ENCODE data around the gene ACTN4. TPM values are rescaled to one million over a fixed set of nuclear protein-coding genes. Genes with fewer than 3 reads are reported as not detected.
A peak's percentile ranks its signal among the peaks of the same experiment; 100 is the strongest.

The ACTN4 gene
- total and polyA plus RNA-seq, 2 donors (not counting 3 experiments of a cell fraction or from before 2014, with no cell fraction given) = 313 to 748 TPM

DNA sequence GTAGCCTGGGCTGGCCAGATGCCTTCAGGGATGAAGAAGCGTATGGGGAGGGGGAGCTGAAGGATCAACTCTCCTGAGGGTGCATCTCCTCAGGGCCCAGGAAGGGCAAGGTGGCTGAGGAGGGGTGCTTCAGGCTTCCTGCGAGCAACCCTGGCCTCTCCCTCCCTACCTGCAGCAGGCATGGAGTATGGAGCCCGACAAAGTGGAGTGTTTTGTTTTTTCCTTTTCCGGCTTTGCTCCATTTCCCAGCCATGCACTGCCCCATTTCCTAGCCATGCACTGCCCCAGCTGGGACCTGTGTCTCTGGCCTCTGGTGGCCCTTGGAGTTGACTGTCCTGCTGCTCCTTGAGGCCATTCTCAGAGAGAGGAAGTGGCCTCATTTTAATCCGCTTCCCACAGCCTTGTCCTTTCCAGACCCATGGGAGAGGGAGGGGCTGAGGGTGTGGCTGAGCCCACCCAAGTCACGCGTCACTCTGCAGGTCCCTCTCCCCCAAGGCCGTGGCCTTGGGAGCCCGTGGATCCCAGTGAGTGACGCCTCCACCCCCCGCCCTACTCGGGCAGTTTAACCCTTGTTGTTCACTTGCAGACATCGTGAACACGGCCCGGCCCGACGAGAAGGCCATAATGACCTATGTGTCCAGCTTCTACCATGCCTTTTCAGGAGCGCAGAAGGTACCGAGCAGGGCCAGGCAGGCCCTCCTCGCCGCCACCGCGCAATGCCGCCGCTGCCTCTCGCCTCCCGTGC is 62.4 kb downstream of the ACTN4 start:
- H3K27ac ChIP-seq (ENCODE audit: insufficient read depth, low read depth, low read length) = no peak overlapping the region
- intact Hi-C loops (cut with micrococcal nuclease) = loop anchor here (10.0 kb wide), 1 partner anchor 305 kb away; the partner anchor contains the start of gene FAM98C
- BruUV-seq (replicated peaks) = no TSS peak

GRCh38 chr19:38710416-38710702 is 62.9 kb downstream of the ACTN4 start:
- Histone ChIP-seq H2AFZ (ENCODE audit: low read depth, low read length) (no peak overlapping the region), H3K9ac (replicated peaks; ENCODE audit: extremely low read depth, insufficient read depth, low read length) (no peak overlapping the region), H3K27me3 (ENCODE audit: control insufficient read depth in 2 of 2, insufficient read depth in 2 of 2, low read length in 2 of 2) (no peaks in the 10 kb centered on the region), H3K4me3 (replicated peaks in 1 of 3; ENCODE audit: insufficient read depth in 1 of 3, low read depth in 1 of 3, low read length in 3 of 3) (no peak overlapping the region), H3K79me2 (ENCODE audit: control insufficient read depth, insufficient read depth, low read length) (peaks cover 21% of the 10 kb centered on the region), H3K4me1 (ENCODE audit: control insufficient read depth, extremely low read depth, insufficient read depth, low read length) (peaks cover 30% of the 10 kb centered on the region), H3K27ac (ENCODE audit: insufficient read depth, low read depth, low read length) (no peak overlapping the region), H3K36me3 (ENCODE audit: control insufficient read depth in 2 of 2, extremely low read depth in 1 of 2, insufficient read depth in 2 of 2, low read length in 2 of 2) (peaks cover 36 to 77% of the 10 kb centered on the region in 2 experiments), H3K9me3 (replicated peaks; ENCODE audit: control insufficient read depth, insufficient read depth, low read length) (no peaks in the 10 kb centered on the region), H3K4me2 (ENCODE audit: insufficient read depth, low read length) (no peak overlapping the region), H3K9me1 (replicated peaks; ENCODE audit: control insufficient read depth, extremely low read depth, insufficient read depth, low read length) (no peaks in the 10 kb centered on the region), H4K20me1 (replicated peaks; ENCODE audit: control insufficient read depth, extremely low read depth, insufficient read depth, low read length) (no peaks in the 10 kb centered on the region)
- BruUV-seq (replicated peaks) = no TSS peak
- POLR2A ChIA-PET = no interaction called here
- dilution Hi-C loops (cut with MboI; ENCODE audit: extremely low pct_ligation_motif_present, low sequenced_read_pairs) (no loop called here), intact Hi-C loops (cut with micrococcal nuclease) (no loop called here)
- CTCF ChIA-PET = interaction anchor here (1.4 kb wide), 1 partner anchor 17 kb away, joined by 3 read pairs; no protein-coding TSS in a partner anchor
- TF ChIP-seq POLR2AphosphoS5 (IDR thresholded peaks at IDR 0.05; ENCODE audit: insufficient read depth, low read depth, low read length) (no peak), MYC (IDR thresholded peaks at IDR 0.05; ENCODE audit: low read depth, low read length) (no peak), POLR2A (IDR thresholded peaks at IDR 0.05; ENCODE audit: low read depth, low read length) (peak; percentile 16), GATA2 (IDR thresholded peaks at IDR 0.05; ENCODE audit: insufficient read depth, insufficient read length, low read depth, low read length) (no peak), EZH2 (IDR thresholded peaks at IDR 0.05; ENCODE audit: borderline replicate concordance, low read depth, low read length, severe bottlenecking) (no peak)
- TF ChIP-seq, protein P1, sequence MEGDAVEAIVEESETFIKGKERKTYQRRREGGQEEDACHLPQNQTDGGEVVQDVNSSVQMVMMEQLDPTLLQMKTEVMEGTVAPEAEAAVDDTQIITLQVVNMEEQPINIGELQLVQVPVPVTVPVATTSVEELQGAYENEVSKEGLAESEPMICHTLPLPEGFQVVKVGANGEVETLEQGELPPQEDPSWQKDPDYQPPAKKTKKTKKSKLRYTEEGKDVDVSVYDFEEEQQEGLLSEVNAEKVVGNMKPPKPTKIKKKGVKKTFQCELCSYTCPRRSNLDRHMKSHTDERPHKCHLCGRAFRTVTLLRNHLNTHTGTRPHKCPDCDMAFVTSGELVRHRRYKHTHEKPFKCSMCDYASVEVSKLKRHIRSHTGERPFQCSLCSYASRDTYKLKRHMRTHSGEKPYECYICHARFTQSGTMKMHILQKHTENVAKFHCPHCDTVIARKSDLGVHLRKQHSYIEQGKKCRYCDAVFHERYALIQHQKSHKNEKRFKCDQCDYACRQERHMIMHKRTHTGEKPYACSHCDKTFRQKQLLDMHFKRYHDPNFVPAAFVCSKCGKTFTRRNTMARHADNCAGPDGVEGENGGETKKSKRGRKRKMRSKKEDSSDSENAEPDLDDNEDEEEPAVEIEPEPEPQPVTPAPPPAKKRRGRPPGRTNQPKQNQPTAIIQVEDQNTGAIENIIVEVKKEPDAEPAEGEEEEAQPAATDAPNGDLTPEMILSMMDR (IDR thresholded peaks at IDR 0.05; ENCODE audit: extremely low read depth in 1 of 2, insufficient read depth in 1 of 2, low read depth in 1 of 2, low read length in 2 of 2) = no peak
- FAIRE-seq (no peak), DNase-seq (ENCODE audit: low read depth, low spot score) (no peak)

More for the DNA sequence above, 62.4 kb downstream of the ACTN4 start:
- Histone ChIP-seq H3K27me3 (ENCODE audit: control insufficient read depth in 2 of 2, insufficient read depth in 2 of 2, low read length in 2 of 2) (no peaks in the 10 kb centered on the region), H3K4me1 (ENCODE audit: control insufficient read depth, extremely low read depth, insufficient read depth, low read length) (peaks cover 30% of the 10 kb centered on the region), H3K4me2 (ENCODE audit: insufficient read depth, low read length) (no peak overlapping the region), H3K9ac (replicated peaks; ENCODE audit: extremely low read depth, insufficient read depth, low read length) (no peak overlapping the region), H2AFZ (ENCODE audit: low read depth, low read length) (no peak overlapping the region), H3K9me3 (replicated peaks; ENCODE audit: control insufficient read depth, insufficient read depth, low read length) (no peaks in the 10 kb centered on the region), H4K20me1 (replicated peaks; ENCODE audit: control insufficient read depth, extremely low read depth, insufficient read depth, low read length) (no peaks in the 10 kb centered on the region), H3K79me2 (ENCODE audit: control insufficient read depth, insufficient read depth, low read length) (peaks cover 22% of the 10 kb centered on the region), H3K36me3 (ENCODE audit: control insufficient read depth in 2 of 2, extremely low read depth in 1 of 2, insufficient read depth in 2 of 2, low read length in 2 of 2) (peaks cover 34 to 82% of the 10 kb centered on the region in 2 experiments), H3K4me3 (replicated peaks in 1 of 3; ENCODE audit: insufficient read depth in 1 of 3, low read depth in 1 of 3, low read length in 3 of 3) (no peak overlapping the region), H3K9me1 (replicated peaks; ENCODE audit: control insufficient read depth, extremely low read depth, insufficient read depth, low read length) (no peaks in the 10 kb centered on the region)
- POLR2A ChIA-PET = no interaction called here
- DNase-seq (ENCODE audit: low read depth, low spot score) (no peak), FAIRE-seq (no peak)
- TF ChIP-seq GATA2 (IDR thresholded peaks at IDR 0.05; ENCODE audit: insufficient read depth, insufficient read length, low read depth, low read length) = no peak
- TF ChIP-seq, protein P1 (IDR thresholded peaks at IDR 0.05; ENCODE audit: extremely low read depth in 1 of 2, insufficient read depth in 1 of 2, low read depth in 1 of 2, low read length in 2 of 2) = no peak
- dilution Hi-C loops (cut with MboI; ENCODE audit: extremely low pct_ligation_motif_present, low sequenced_read_pairs) = no loop called here
- CTCF ChIA-PET = no interaction called here
